ENCODE results near the gene ABCD2.

DNA sequence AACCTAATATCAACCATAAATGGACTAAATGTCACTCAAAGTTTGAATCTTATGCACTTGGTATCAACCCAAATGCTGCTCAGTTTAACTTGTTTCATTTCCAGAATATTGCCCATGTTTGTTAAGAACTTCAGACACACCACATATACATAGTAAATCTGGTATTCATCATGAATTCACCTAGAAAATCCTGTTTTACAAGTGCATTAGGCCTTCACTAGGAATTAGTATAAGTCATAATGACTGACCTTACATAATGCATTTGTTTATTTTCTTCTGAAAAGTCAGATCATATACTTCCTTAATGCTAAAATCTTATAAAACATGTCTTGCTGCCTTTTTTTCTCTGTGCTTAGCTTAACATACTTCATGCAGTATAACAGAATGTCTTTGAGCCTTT, 66.1 kb downstream of the ABCD2 start:
- TF ChIP-seq POLR2A (IDR thresholded peaks at IDR 0.05) (no peak), POLR2AphosphoS5 (IDR thresholded peaks at IDR 0.05) (no peak), EP300 (IDR thresholded peaks at IDR 0.05; ENCODE audit: low read depth) (no peak)
- TF ChIP-seq, protein P1, sequence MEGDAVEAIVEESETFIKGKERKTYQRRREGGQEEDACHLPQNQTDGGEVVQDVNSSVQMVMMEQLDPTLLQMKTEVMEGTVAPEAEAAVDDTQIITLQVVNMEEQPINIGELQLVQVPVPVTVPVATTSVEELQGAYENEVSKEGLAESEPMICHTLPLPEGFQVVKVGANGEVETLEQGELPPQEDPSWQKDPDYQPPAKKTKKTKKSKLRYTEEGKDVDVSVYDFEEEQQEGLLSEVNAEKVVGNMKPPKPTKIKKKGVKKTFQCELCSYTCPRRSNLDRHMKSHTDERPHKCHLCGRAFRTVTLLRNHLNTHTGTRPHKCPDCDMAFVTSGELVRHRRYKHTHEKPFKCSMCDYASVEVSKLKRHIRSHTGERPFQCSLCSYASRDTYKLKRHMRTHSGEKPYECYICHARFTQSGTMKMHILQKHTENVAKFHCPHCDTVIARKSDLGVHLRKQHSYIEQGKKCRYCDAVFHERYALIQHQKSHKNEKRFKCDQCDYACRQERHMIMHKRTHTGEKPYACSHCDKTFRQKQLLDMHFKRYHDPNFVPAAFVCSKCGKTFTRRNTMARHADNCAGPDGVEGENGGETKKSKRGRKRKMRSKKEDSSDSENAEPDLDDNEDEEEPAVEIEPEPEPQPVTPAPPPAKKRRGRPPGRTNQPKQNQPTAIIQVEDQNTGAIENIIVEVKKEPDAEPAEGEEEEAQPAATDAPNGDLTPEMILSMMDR (IDR thresholded peaks at IDR 0.05) = no peak
